Measurements from ENCODE around the gene TRAK1. TPM values are rescaled to one million over a fixed set of nuclear protein-coding genes. Genes with fewer than 3 reads are reported as not detected.
"Not testable (repeated sequence)": the region's sequence is repeated elsewhere in the genome, so short reads cannot be mapped to it uniquely, and the experiment has no call there.

The TRAK1 gene
- polyA plus RNA-seq, 1 donor (not counting 4 experiments of a cell fraction or from before 2014, with no cell fraction given): 58.2 TPM

GRCh38 chr3:42105994-42106393 lies 14.8 kb downstream of the TRAK1 start:
- not testable (repeated sequence) for H3K9ac ChIP-seq (ENCODE audit: control insufficient read depth, extremely low read depth, insufficient read depth, low read length); H2AFZ ChIP-seq (ENCODE audit: control insufficient read depth, low read length); H3K9me3 ChIP-seq (ENCODE audit: control insufficient read depth, low read depth, low read length); DNase-seq (ENCODE audit: low read depth, low spot score); H3K27ac ChIP-seq (ENCODE audit: control insufficient read depth, insufficient read depth, low read length); H3K36me3 ChIP-seq (ENCODE audit: control insufficient read depth in 2 of 2, extremely low read depth in 1 of 2, insufficient read depth in 2 of 2, low read length in 2 of 2); H3K4me3 ChIP-seq (ENCODE audit: control insufficient read depth in 2 of 3, extremely low read depth in 1 of 3, insufficient read depth in 2 of 3, low read depth in 1 of 3, low read length in 3 of 3); H3K4me2 ChIP-seq (ENCODE audit: control insufficient read depth, extremely low read depth, insufficient read depth, low read depth, low read length); FAIRE-seq; H3K9me1 ChIP-seq (ENCODE audit: control insufficient read depth, extremely low read depth, insufficient read depth, low read length); H4K20me1 ChIP-seq (ENCODE audit: control insufficient read depth, extremely low read depth, insufficient read depth, low read length); H3K27me3 ChIP-seq (ENCODE audit: control insufficient read depth, extremely low read depth, insufficient read depth, low read length)
- Histone ChIP-seq H3K79me2 (ENCODE audit: control insufficient read depth, insufficient read depth, low read length) (peaks cover 48% of the 10 kb centered on the region), H3K4me1 (ENCODE audit: control insufficient read depth, extremely low read depth, insufficient read depth, low read length) (peaks cover 20% of the 10 kb centered on the region)
- dilution Hi-C loops (cut with MboI; ENCODE audit: extremely low pct_ligation_motif_present, low sequenced_read_pairs): loop anchor here (25.0 kb wide), 1 partner anchor 194 kb away; no protein-coding TSS in a partner anchor

- H3K27ac ChIP-seq (ENCODE audit: control insufficient read depth, insufficient read depth, low read length): no peak overlapping the region
- TF ChIP-seq CTCF (optimal IDR thresholded peaks at IDR 0.05 in 1 of 3, IDR thresholded peaks at IDR 0.05 in 1 of 3, conservative IDR thresholded peaks at IDR 0.05 in 1 of 3; ENCODE audit: extremely low read depth in 1 of 3, insufficient read depth in 2 of 3, low read length in 3 of 3) (no peak), EZH2 (IDR thresholded peaks at IDR 0.05; ENCODE audit: low read length) (no peak)
- DNase-seq (ENCODE audit: low read depth, low spot score): no peak
- H3K79me2 ChIP-seq (ENCODE audit: control insufficient read depth, insufficient read depth, low read length): peaks cover 43% of the 10 kb centered on the region
- no peaks in the 10 kb centered on the region for H3K9me3 ChIP-seq (ENCODE audit: control insufficient read depth, low read depth, low read length)
- H3K9ac ChIP-seq (ENCODE audit: control insufficient read depth, extremely low read depth, insufficient read depth, low read length): no peak overlapping the region
- no peak overlapping the region for H3K4me3 ChIP-seq (ENCODE audit: control insufficient read depth in 2 of 3, extremely low read depth in 1 of 3, insufficient read depth in 2 of 3, low read depth in 1 of 3, low read length in 3 of 3)
- H3K36me3 ChIP-seq (ENCODE audit: control insufficient read depth in 2 of 2, extremely low read depth in 1 of 2, insufficient read depth in 2 of 2, low read length in 2 of 2): peaks cover 3 to 5% of the 10 kb centered on the region in 2 experiments
- H4K20me1 ChIP-seq (ENCODE audit: control insufficient read depth, extremely low read depth, insufficient read depth, low read length): no peaks in the 10 kb centered on the region
- H3K4me2 ChIP-seq (ENCODE audit: control insufficient read depth, extremely low read depth, insufficient read depth, low read depth, low read length): no peak overlapping the region
- H3K27me3 ChIP-seq (ENCODE audit: control insufficient read depth, extremely low read depth, insufficient read depth, low read length): no peaks in the 10 kb centered on the region
- H3K4me1 ChIP-seq (ENCODE audit: control insufficient read depth, extremely low read depth, insufficient read depth, low read length): peaks cover 13% of the 10 kb centered on the region
- no peaks in the 10 kb centered on the region for H3K9me1 ChIP-seq (ENCODE audit: control insufficient read depth, extremely low read depth, insufficient read depth, low read length)
- FAIRE-seq: no peak
- no peak overlapping the region for H2AFZ ChIP-seq (ENCODE audit: control insufficient read depth, low read length)
- dilution Hi-C loops (cut with MboI; ENCODE audit: extremely low pct_ligation_motif_present, low sequenced_read_pairs): loop anchor here (25.0 kb wide), 1 partner anchor 194 kb away; no protein-coding TSS in a partner anchor
Measured at GRCh38 chr3:42106646-42107045, 15.5 kb downstream of the TRAK1 start.

GRCh38 chr3:42110631-42111030 lies 19.5 kb downstream of the TRAK1 start:
- Histone ChIP-seq H3K4me3 (ENCODE audit: control insufficient read depth in 2 of 3, extremely low read depth in 1 of 3, insufficient read depth in 2 of 3, low read depth in 1 of 3, low read length in 3 of 3) (no peak overlapping the region), H3K27ac (ENCODE audit: control insufficient read depth, insufficient read depth, low read length) (no peak overlapping the region), H3K79me2 (ENCODE audit: control insufficient read depth, insufficient read depth, low read length) (peaks cover 45% of the 10 kb centered on the region), H3K9me3 (ENCODE audit: control insufficient read depth, low read depth, low read length) (no peaks in the 10 kb centered on the region), H3K27me3 (ENCODE audit: control insufficient read depth, extremely low read depth, insufficient read depth, low read length) (no peaks in the 10 kb centered on the region), H3K4me1 (ENCODE audit: control insufficient read depth, extremely low read depth, insufficient read depth, low read length) (peaks cover 11% of the 10 kb centered on the region), H3K4me2 (ENCODE audit: control insufficient read depth, extremely low read depth, insufficient read depth, low read depth, low read length) (no peak overlapping the region), H3K36me3 (ENCODE audit: control insufficient read depth in 2 of 2, extremely low read depth in 1 of 2, insufficient read depth in 2 of 2, low read length in 2 of 2) (no peaks in the 10 kb centered on the region), H4K20me1 (ENCODE audit: control insufficient read depth, extremely low read depth, insufficient read depth, low read length) (no peaks in the 10 kb centered on the region), H2AFZ (ENCODE audit: control insufficient read depth, low read length) (no peak overlapping the region), H3K9me1 (ENCODE audit: control insufficient read depth, extremely low read depth, insufficient read depth, low read length) (peaks cover 2% of the 10 kb centered on the region), H3K9ac (ENCODE audit: control insufficient read depth, extremely low read depth, insufficient read depth, low read length) (no peak overlapping the region)
- no peak for DNase-seq (ENCODE audit: low read depth, low spot score)
- FAIRE-seq: no peak
- TF ChIP-seq EZH2 (IDR thresholded peaks at IDR 0.05; ENCODE audit: low read length) (no peak), CTCF (optimal IDR thresholded peaks at IDR 0.05 in 1 of 3, IDR thresholded peaks at IDR 0.05 in 1 of 3, conservative IDR thresholded peaks at IDR 0.05 in 1 of 3; ENCODE audit: extremely low read depth in 1 of 3, insufficient read depth in 2 of 3, low read length in 3 of 3) (no peak)
- dilution Hi-C loops (cut with MboI; ENCODE audit: extremely low pct_ligation_motif_present, low sequenced_read_pairs): loop anchor here (25.0 kb wide), 1 partner anchor 198 kb away; no protein-coding TSS in a partner anchor
